ENCODE data around the gene PQBP1.

PQBP1 gene

GRCh38 chrX:48939524-48940228, 41.9 kb downstream of the PQBP1 start:
- TF ChIP-seq CTCF (IDR thresholded peaks at IDR 0.05; ENCODE audit: low read depth, low read length, missing control alignments), result no peak
- Histone ChIP-seq H3K27me3 (replicated peaks) (no peaks in the 10 kb centered on the region), H3K4me3 (ENCODE audit: low read depth, low read length) (no peak overlapping the region), H3K36me3 (replicated peaks) (peaks cover 2% of the 10 kb centered on the region), H3K27ac (no peak overlapping the region)
- no peak for DNase-seq
- in situ Hi-C loops (cut with HindIII; ENCODE audit: low pct_ligation_motif_present, low sequenced_read_pairs), result no loop called here

GRCh38 chrX:48940404-48940955, 42.8 kb downstream of the PQBP1 start:
- H3K27me3 ChIP-seq (replicated peaks), result no peaks in the 10 kb centered on the region
- no peak for TF ChIP-seq CTCF (IDR thresholded peaks at IDR 0.05; ENCODE audit: low read depth, low read length, missing control alignments)
- in situ Hi-C loops (cut with HindIII; ENCODE audit: low pct_ligation_motif_present, low sequenced_read_pairs), result no loop called here
- no peak for DNase-seq
- no peak overlapping the region for H3K4me3 ChIP-seq (ENCODE audit: low read depth, low read length)
- no peak overlapping the region for H3K27ac ChIP-seq
- H3K36me3 ChIP-seq (replicated peaks), result peaks cover 2% of the 10 kb centered on the region

GRCh38 chrX:48942895-48943294, 45.2 kb downstream of the PQBP1 start:
- no peak for TF ChIP-seq CTCF (IDR thresholded peaks at IDR 0.05; ENCODE audit: low read depth, low read length, missing control alignments)
- Histone ChIP-seq H3K27ac (no peak overlapping the region), H3K4me3 (ENCODE audit: low read depth, low read length) (no peak overlapping the region), H3K27me3 (replicated peaks) (no peaks in the 10 kb centered on the region), H3K36me3 (replicated peaks) (peaks cover 2% of the 10 kb centered on the region)
- in situ Hi-C loops (cut with HindIII; ENCODE audit: low pct_ligation_motif_present, low sequenced_read_pairs), result no loop called here
- no peak for DNase-seq

- Histone ChIP-seq H3K4me3 (ENCODE audit: low read depth, low read length) (no peak overlapping the region), H3K27ac (no peak overlapping the region), H3K27me3 (replicated peaks) (no peaks in the 10 kb centered on the region), H3K36me3 (replicated peaks) (peaks cover 2% of the 10 kb centered on the region)
- TF ChIP-seq CTCF (IDR thresholded peaks at IDR 0.05; ENCODE audit: low read depth, low read length, missing control alignments), result peak; percentile 87
- in situ Hi-C loops (cut with HindIII; ENCODE audit: low pct_ligation_motif_present, low sequenced_read_pairs), result no loop called here
- peak; percentile 37 for DNase-seq
These were observed 48.0 kb downstream of the PQBP1 start for GRCh38 chrX:48945517-48946348.

GRCh38 chrX:48948589-48948988, 50.9 kb downstream of the PQBP1 start:
- no peak overlapping the region for H3K27ac ChIP-seq
- no peak overlapping the region for H3K4me3 ChIP-seq (ENCODE audit: low read depth, low read length)
- no peaks in the 10 kb centered on the region for H3K36me3 ChIP-seq (replicated peaks)
- in situ Hi-C loops (cut with HindIII; ENCODE audit: low pct_ligation_motif_present, low sequenced_read_pairs), result no loop called here
- DNase-seq, result no peak
- TF ChIP-seq CTCF (IDR thresholded peaks at IDR 0.05; ENCODE audit: low read depth, low read length, missing control alignments), result no peak
- H3K27me3 ChIP-seq (replicated peaks), result no peaks in the 10 kb centered on the region

Measured in brain microvascular endothelial cell (primary cell).